Measurements from ENCODE around the gene TENT4B. TPM values are rescaled to one million over a fixed set of nuclear protein-coding genes. Genes with fewer than 3 reads are reported as not detected.

The TENT4B gene
- total RNA-seq (2022; extraction: Qiagen RNA extraction) = 9.3 to 12.8 TPM (median 11.8 TPM) in 5 replicates

DNA sequence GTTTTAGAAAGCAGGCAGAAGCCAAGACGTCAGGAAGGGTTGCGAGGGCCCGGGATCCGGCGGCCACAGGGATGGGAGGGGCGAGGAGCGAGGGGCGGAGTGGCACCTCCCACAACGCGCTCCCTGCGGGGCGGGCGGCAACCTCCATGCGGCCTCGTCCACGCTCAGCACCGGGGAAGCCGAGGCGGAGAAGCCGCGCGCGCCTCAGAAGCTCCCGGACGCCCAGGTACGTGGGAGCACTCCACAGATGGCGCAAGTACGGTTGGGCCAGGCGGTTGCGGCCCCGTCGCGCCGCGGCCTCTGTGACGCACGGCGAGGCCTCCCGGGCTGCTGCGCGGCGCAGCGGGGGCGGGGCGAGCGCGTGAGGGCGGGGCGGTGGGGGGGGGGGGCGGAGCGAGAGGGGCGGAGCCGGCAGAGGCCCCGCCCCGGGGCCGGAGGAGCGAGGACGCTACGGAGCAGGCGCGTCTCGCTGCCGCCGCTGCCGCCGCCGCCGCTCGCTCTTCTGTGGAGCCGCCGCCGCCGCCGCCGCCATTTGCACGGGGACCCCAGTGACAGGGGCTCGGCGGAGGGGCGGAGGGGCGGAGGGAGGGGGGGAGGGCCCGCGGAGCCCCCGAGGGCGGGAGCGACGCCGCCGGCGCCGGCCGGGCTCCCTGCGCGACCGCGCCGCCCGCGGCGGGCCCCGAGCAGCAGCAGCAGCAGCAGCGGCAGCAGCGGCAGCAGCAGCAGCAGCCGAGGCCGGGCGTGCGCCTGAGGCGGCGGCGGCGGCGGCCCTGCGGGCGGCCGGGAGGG is at the start of gene TENT4B:
Gene TENT4B, plus strand, starts transcription at position 500 of the 789 bp plus-strand sequence. CDS start 316 bp downstream, outside the sequence.

DNA sequence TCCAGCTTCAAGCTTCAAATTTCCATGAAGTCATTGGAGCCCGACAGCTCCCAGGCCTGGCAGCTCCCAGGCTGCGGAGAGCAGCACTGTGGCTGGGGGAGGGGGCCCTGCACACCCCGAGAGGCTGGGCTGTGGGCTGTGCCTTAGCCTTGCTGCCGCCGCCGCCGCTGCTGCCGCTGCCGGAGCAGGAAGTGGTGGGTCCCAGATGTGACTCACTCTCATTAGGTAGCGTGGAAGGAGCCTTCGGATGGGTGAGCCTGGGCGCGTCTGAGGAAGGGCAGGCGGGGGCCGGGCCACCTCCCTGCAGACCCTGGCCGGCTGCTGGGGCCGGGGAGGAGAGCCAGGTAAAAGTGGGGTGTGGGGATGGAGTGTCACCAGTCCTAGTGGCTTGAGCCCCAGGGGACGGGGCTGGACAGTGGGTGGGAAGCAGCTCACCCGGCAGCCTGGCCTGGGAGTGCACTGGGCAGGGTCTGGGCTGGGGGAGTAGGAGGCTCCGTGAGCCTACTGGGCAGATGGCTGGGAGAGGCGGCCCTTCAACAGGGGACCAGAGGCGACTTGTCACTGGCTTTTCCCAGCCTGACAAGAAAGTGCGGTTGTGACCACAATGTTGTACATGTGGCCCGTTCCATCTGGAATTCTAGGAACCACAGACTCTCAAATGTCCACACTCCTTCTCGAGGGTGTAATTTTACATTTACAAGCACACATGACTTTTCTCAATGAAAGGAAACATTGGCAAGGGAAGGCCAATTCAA is 113.4 kb downstream of the TENT4B start, which contains the start of gene ADCY7:
Gene ADCY7, plus strand, starts transcription at position 215 of the 755 bp plus-strand sequence. CDS start 21,629 bp downstream, outside the sequence.

Other genes with a start within 250 kb of the TENT4B start
- gene CNEP1R1, start 128.1 kb upstream of the TENT4B start, total RNA-seq (2022; extraction: Qiagen RNA extraction) = 17.4 to 21.8 TPM (median 20.6 TPM) in 5 replicates
- gene HEATR3, start 87.3 kb upstream of the TENT4B start, total RNA-seq (2022; extraction: Qiagen RNA extraction) = 11.6 to 14.8 TPM (median 14.1 TPM) in 5 replicates
- 9.6 to 16.8 TPM (median 13.3 TPM) in 5 replicates for gene ADCY7, start 113.2 kb downstream of the TENT4B start, total RNA-seq (2022; extraction: Qiagen RNA extraction)
- 53.5 to 62.8 TPM (median 56.6 TPM) in 5 replicates for gene BRD7, start 215.7 kb downstream of the TENT4B start, total RNA-seq (2022; extraction: Qiagen RNA extraction)